Epithelial cell of proximal tubule (primary cell): ENCODE data around the gene GABRA4. TPM values are rescaled to one million over a fixed set of nuclear protein-coding genes. Genes with fewer than 3 reads are reported as not detected.

Experiments
- DNase-seq: peaks from one replicate; pipeline ENCODE4 v3.0.0-alpha.2; 2011; ENCODE audit warnings: low read depth
- H3K4me3 ChIP-seq: 2 replicates; pipeline ENCODE4 v1.5.1; 2011; ENCODE audit warnings: low read depth, mild to moderate bottlenecking, low read length
- CTCF ChIP-seq: conservative IDR thresholded peaks from 2 replicates; pipeline ENCODE4 v1.5.1; 2012; ENCODE audit warnings: low read depth, mild to moderate bottlenecking, low read length
- total RNA-seq: library from RNA; depleted of rRNA; stranded (reverse); fragments of >200 nt; gene quantifications from 2 replicates; pipeline ENCODE4 v1.2.3, GENCODE V29; 2015

Gene GABRA4
- total RNA-seq, 1 donor from 2014 or later, result not detected

- no peak for DNase-seq
- no peak for TF ChIP-seq CTCF
- H3K4me3 ChIP-seq, result no peak overlapping the region
Measured at GRCh38 chr4:46967631-46968030, 25.8 kb downstream of the GABRA4 start.

- TF ChIP-seq CTCF, result no peak
- no peak for DNase-seq
- H3K4me3 ChIP-seq, result no peak overlapping the region
Measured at GRCh38 chr4:46958742-46959488, 34.5 kb downstream of the GABRA4 start.

GRCh38 chr4:46956451-46956850 lies 36.9 kb downstream of the GABRA4 start:
- H3K4me3 ChIP-seq, result no peak overlapping the region
- TF ChIP-seq CTCF, result no peak
- DNase-seq, result no peak

- no peak overlapping the region for H3K4me3 ChIP-seq
- TF ChIP-seq CTCF, result no peak
- no peak for DNase-seq
Measured at GRCh38 chr4:46955601-46956000, 37.8 kb downstream of the GABRA4 start.

- no peak overlapping the region for H3K4me3 ChIP-seq
- no peak for TF ChIP-seq CTCF
- no peak for DNase-seq
Measured at GRCh38 chr4:46954643-46955042, 38.7 kb downstream of the GABRA4 start.

GRCh38 chr4:46953564-46953963 lies 39.8 kb downstream of the GABRA4 start:
- no peak for TF ChIP-seq CTCF
- no peak overlapping the region for H3K4me3 ChIP-seq
- no peak for DNase-seq

- no peak for TF ChIP-seq CTCF
- no peak for DNase-seq
Measured at GRCh38 chr4:46952451-46952850, 40.9 kb downstream of the GABRA4 start.

More at GRCh38 chr4:46952451-46952850, 40.9 kb downstream of the GABRA4 start:
- no peak overlapping the region for H3K4me3 ChIP-seq
